H4 (cell line): ENCODE data around the gene VPS13D. TPM values are rescaled to one million over a fixed set of nuclear protein-coding genes. Genes with fewer than 3 reads are reported as not detected.
A peak's percentile ranks its signal among the peaks of the same experiment; 100 is the strongest.

ENCODE experiments used
- DNase-seq: peaks from one replicate; pipeline ENCODE4 v3.0.0-alpha.2; 2015; ENCODE audit warnings: low spot score
- total RNA-seq: library from RNA; depleted of rRNA; stranded (reverse); fragments of >200 nt; shearing (Covaris generic); gene quantifications from 2 replicates; pipeline ENCODE4 v1.2.3, GENCODE V29; 2014

VPS13D gene
- total RNA-seq, 1 experiment from 2014 or later, result 9.6 TPM

DNA sequence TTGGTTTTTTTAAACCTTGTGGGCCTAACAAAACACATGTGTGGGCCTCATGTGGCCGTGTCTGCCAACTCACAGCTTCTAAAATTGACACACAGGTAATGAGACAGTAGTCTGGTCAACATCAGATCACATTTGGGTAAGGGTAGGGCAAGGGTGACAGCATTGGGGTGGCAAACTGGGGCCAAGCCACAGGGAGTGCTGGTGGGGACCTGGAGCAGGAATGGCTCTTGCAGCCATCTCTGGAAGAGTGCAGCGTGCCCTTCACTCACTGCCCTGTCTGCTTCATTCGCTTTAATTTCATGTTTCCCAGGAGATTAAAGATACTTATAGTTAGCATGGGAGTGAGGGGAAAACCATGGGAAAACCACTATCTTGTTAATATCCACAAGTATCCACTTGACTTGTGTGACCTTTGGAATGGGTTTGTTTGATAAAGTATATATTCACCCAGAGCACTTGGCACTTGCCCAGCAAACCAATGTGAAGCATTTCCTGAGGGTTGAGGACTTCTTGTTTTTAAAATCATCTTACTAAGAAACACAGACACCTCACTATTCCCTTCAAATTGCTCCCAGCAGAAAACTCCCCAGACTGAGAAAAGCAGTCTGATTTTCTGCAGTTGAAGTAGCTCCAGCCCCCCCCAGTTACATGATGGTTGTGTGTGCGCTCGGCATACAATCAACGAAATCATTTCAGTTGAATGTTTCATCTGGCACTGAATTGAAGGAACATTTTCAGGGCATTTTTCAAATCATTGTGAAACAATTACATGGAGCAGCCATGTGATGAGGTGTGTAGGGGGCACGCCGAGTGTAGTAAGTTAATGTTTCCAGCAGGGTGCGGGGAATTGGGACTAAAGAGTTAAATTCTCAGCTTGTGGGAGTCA lies 175.7 kb downstream of the VPS13D start:
- DNase-seq, result peak; percentile 23

DNA sequence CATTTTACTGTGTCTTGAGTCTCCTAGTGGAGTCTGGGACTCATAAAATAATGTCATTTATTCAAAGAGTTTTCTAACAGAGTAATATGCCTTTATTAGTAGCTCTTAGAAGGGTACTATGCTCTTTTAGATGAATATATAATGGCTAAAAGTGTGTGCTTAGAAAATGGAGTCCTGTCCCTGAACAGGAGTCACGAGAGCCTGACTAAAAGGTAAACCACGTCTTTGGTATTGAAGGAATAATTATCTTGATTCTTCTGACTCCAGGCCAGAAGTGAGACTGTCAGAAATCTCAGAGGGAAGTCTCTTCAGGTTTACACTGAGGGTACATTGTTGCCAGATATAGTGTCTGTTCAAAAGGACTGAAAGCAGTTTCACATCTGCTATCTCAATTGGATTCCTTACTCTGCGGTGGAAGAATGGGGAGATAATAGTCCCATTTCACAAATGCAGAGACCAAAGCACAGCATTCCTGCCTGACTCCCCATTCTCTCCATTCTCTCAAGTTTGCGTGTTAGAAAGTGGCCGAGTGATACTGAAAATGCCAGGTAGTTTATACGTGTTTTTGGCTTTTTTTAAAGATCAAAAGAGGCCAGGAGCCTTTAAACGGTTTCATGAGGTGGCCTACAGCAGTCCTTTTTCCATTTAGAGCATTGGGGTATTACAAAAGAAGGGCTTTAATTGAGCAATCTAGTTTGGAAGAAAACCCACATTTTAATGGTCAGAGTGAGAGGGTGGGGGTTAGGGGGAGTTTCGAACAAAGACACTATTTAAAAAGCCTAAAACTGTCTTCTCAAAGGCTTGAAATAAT lies 176.6 kb downstream of the VPS13D start:
- DNase-seq, result peak; percentile 32

DNA sequence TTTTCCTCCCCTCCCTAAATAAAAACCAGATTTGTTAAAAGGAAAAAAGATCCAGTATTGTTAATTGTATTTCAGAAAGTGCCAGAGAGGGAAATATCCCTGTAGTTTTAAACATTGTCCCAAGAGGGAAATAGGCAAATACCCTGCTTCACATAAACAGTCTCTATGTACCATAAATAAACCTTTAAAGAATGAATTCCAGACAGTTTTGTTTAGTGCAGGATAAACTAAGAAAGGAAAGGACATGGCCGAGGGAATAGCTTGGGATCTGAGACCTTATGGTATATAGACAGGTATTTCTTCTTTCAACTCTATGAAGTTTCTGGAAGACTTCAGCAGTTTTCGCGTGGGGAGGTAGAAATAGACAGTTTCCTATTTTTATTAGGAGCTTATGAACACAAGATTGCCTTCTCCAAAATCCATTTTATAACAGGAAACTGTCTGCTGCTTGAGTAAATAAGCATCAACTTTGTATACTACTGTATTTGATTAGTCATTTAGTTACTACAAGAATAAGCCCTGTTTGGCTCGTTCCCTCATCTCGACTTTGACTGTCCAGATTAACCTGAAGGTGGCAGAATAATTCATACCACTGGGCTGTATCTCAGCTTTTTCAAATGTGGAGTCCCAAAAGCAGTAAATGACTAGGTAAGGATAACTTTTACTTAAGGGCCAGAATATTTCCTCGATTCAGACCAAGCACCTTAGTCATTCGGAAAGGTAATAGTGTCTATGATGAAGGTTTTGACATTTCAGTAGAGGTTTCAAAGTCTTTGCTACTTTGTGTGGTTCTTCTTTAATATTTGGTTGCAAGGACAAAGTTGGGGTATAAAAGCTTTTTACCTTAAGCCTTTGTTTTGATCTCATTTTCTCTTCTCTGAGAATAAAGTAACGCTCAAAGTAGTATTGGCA lies 177.5 kb downstream of the VPS13D start:
- peak; percentile 83 for DNase-seq

DNA sequence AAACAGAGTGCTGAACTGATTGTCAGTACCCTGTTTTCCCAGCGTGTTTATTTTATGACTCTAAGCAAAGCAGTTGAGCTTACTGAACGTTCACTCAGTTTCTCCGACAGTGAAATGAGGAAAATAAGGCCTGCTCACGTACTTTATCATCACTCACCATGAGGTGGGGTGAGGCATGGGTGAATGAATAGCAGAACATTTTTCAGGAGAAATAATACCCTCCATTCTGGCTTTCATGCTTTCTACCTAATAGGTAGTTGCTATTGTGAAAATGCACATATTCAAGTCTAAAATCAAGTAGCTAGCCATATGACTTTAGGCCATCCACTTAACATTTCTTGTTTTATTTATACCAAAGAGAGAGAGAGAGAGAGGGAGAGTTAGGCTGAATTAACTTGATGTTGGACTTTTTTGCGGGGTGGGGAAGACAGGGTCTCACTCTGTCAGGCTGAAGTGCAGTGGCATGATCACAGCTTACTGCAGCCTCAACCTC lies 178.2 kb downstream of the VPS13D start:
- DNase-seq, result no peak

DNA sequence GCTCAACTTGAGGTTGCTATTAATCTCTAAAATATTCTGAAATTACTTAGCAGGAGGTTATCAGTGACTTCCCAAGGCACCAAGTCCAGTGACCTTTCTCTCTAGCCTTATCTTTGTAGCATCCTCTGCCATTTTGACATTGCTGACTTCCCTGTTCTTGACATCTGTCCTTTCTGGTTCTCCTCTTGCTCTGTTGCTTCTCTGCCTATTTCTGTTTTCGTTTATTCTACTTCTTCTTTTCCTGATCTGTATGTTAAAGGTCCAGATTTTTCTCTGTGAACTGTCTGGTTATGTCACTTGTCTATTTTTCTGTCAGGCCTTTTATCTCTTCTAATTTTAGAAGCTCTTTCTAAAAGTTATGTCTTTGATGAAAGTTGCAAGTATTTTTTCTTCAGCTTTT lies 178.8 kb downstream of the VPS13D start:
- DNase-seq, result no peak

DNA sequence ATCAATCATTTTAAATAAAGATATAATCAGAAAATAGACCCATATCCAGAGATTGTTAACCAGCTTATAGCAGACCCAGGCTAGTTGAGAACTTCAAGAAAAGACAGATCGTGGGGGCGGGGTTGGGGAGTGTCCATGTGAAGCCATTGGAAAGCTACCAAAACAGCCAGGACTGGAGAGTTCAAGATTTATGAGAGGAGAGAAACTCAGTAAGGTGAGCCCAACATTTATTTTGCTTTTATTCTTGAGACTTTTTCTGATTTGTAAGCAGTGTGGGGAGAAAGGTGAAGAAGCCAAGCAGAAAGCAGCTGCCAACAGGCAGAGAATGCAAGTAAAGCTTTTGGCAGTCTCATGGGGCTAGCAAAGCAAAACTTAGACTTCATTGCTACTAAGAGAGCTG lies 179.9 kb downstream of the VPS13D start:
- DNase-seq, result no peak

DNA sequence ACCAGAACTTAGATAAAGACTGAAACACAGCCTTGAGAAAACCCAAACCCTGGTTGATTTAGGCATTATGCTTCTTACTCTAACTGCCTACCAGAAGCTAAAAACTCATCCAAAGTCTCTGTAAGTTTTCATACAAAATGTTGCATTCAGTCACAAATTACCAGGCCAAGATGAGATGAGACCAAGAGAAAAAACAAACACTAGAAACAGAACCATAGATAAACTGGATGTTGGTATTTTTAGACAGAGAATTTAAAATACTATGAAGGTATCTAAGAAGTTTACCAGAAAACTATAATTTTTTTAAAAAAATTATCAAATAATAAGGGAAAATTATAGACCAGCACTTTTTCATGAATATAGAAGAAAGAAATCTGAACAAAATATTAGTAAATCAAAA lies 180.5 kb downstream of the VPS13D start:
- no peak for DNase-seq

DNA sequence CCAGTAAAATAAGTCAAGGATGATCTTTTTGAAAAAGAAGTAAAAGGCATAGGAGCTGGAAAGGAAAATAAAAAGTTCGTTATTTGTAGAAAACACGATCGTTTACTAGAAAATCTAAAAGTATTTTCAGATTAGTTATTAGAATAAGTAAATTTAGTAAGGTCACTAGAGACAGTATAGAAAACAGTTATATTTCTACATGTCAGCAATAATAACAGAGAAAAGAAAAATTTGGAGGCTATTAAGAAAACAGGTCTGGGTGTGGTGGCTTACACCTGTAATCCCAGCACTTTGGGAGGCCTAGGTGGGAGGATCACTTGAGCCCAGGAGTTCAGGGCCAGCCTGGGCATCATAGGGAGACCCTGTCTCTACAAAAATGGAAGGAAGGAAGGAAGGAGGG lies 181.3 kb downstream of the VPS13D start:
- DNase-seq, result no peak

DNA sequence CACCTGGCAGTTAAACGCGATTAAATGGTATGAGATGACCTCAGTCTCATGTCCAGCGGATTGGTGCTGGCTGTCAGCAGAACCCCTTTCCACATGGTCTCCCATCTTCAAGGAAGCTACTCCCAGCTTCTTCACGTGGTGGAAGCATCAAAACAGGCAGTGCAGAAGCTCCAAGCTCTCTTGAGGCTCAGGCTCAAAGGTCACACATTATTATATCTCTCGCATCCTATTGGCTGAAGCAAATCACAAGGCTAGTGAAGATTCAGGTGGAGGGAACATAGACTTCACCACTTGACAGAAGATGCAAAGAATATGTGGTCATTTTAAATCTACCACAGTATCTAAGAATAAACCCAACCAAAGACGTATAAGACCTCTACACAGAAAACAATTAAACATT lies 181.9 kb downstream of the VPS13D start:
- no peak for DNase-seq

DNA sequence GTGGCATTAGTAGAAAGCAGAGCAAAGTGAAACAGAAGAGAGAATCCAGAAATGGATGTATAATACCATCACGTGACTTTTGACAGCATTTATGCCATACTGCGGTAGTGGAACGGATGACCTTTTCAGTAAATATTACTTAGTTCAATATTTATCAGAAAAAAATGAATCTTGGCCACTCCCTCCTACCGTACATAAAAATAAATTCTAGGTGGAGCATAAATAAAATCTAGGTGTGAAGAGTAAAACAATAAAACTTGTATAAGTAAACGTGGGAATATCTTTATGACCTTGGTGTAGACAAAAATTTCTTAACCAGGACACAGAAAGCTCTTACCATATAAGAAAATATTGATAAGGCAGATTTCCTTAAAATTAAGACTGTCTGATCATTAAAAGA lies 182.6 kb downstream of the VPS13D start:
- no peak for DNase-seq

DNA sequence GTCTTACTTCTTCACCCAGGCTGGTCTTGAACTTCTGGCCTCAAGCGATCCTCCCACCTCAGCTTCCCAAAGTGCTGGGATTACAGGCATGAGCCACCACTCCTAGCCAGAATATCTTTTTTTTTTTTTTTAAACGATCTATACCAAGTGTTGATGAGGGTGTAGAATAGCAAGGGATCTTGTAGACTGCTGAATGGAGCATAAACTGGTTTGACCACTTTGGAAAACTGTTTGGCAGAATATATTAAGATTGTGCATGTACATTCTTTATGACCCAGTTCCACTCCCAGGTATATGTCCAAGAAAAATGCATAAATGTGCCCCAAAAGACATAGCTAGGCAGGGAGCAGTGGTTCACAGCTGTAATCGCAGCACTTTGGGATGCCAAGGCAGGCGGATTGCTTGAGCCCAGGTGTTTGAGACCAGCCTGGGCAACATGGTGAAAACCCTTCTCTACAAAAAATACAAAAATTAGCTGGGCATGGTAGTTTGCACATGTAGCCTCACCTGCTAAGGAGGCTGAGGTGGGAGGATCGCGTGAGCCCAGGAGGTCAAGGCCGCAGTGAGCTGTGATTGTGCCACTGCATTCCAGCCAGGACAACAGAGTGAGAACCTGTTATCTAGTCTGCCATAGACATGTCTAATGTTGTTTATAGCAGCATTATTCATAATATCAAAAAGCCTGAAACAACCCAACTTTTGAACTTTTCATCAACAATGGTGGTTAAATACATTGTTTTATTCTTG lies 184.0 kb downstream of the VPS13D start:
- DNase-seq, result no peak

DNA sequence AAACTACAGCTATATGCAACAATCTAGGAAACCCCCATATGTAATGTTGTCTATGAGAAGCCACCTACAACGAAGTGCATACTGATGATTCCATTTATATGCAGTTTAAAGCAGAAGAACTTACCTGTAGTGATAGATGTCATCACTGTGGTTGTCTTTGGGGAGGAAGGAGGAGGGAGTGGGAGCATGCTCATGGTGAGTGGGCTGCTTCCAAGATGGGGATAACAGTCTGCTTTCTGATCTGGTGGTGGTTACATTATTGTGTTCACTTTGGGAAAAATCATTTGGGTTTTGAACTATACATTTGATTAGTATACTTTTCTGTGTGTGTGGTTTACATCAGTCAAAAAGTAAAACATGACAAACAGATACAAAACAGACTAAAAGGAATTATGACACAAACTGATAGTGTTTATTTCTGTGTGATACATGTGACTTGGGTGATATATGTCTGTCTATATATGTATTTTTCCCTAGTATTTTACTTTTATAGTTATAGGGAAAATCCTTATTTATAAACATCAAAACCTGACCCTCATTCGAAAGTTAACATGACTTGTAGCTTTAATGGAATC lies 184.7 kb downstream of the VPS13D start:
- no peak for DNase-seq

DNA sequence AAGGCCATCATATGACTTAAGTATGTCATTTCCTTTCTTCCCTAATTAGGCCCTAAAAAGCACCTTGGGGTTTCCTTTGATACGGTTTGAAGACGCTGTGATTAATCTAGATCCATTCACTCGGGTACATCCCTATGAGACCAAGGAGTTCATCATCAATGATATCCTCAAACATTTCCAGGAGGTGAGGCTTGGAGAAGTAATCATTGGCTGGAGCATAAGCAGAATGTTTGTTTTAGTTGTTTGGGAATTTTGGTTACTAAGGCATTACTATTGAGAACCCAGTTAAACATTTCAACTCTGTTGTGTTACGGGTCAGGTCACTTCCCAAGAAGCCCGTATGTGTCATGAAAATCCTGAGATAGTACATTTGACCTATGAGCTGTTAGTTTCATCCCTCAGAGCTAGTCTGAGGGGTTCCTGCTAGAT lies 185.2 kb downstream of the VPS13D start:
- no peak for DNase-seq

DNA sequence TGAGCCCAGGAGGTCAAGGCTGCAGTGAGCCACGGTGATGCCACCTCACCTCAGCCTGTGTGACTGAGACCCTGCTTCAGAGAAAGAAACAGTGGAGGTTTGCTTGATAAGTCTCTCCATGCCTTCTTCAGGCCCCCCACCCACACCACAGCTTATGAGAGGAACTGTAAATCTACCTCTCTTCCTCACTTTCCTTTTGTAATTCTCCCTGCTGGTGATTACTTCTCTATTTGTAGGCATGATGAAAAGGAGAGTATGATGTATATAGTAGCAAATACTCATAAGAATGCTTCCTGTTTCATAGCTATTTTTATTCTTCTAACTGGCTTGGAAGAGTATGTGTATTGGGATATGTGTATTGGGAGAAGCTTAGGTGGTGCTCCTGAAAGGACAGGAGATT lies 186.3 kb downstream of the VPS13D start:
- DNase-seq, result no peak

DNA sequence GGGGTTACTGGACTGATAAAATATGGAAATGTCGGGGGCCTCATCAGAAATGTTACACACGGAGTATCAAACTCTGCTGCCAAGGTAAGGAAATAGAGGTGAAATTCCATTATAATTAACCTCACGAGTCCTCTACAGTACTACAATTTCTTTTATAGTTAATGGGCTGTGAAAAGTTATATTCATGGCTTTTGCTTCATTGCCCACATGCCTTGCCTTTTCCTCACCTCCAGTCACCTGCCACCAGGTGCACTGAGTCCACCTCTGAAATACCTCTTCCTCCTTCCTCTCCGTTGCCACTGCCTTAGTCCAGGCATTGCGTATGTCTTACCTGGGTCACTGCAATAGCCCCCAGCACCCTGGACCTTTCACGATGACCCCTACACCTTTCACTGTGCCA lies 186.9 kb downstream of the VPS13D start:
- no peak for DNase-seq

DNA sequence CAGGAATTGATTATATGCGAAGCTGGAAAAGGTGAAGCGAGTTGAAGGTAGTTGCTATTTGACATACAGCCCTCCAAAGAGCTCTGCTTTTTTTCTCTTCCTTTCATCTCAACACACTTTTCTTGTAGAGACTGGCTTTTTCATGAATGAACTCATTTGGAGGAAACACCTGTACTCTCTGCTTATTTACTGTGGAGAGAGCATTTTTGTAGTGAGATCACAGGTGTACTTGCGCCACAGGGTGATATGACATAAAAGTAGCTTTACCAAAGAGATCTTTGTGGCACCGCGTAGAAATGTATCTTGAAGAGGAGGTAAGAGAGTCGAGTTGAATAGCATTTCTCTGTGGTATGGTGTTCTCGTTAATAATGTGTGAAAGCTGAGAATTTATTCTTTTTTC lies 187.6 kb downstream of the VPS13D start:
- no peak for DNase-seq

DNA sequence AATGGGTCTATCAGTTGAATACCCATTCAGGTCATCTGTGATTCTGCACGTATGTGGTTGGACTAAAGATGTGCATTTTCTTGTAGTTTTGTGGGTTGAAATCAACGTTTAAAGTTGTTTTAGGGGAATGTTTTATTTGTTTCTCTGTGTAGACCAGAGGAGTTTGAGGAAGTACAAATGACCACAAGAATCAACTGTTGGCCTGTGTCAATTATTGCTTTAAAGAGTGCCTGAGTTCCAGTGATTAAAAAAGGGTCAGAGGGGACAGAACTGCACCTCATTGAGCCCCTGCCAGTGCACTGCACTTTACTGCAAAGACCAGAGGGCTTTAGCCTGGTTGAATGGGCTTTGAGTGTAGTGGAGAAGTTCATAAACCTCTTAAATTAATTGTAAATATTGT lies 190.3 kb downstream of the VPS13D start:
- DNase-seq, result no peak

DNA sequence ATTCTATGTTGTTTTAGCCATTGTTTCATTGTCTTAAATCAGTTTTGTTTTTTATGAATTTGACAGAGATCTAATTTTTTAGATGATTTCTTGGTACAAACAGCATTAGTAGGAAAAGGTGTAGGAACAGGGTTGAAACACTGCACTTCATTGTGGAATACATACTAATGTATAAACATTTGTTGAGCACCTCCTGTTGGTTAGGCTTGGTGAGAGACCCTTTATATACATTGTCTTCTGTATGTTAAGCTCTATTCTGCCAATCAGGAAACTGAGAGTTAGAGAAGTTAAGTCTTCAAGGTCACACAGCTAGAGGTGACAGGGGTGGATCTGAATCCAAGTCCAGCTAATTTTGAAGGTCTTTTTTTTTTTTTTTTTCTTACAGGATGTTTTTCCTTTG lies 192.7 kb downstream of the VPS13D start:
- DNase-seq, result no peak

DNA sequence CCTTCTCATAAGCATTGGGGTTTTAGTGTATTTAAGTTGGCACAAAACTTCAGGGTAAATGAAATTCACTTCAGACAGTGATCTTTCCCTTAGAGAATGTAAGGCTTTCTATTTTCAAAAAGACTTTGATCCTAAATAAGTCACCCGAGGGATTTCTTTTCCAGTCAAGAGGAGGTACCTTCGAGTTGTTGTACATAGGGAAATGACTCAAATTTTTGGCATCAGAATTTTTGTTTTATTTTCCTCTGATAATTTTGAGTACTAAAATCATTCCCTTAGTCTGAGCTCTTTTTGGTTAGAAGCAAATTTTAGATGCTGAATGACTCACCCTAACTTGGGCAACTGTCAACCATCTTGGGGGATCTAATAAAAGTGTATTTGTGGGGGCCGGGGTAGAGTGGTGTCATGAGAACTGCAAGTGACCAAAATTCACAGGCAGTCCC lies 194.3 kb downstream of the VPS13D start:
- no peak for DNase-seq

DNA sequence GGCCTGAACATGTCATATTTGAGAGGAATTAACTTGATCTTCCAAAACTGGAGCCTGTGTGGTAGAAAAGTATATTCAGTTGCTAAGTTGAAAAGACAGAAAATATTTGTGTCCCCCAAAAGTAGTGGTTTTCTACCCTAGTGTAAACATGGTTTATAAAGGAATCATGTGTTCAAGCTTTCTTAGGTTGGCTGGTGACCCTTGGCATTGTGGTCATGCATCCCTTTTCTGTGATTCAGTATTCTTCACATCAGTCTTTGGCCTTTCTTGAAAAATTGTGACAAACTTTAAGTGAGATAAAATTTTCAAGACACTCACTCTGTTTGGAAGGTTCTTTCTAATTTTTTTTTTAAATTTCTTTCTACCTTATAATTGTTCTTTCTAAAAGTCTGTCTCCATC lies 195.0 kb downstream of the VPS13D start:
- DNase-seq, result no peak

DNA sequence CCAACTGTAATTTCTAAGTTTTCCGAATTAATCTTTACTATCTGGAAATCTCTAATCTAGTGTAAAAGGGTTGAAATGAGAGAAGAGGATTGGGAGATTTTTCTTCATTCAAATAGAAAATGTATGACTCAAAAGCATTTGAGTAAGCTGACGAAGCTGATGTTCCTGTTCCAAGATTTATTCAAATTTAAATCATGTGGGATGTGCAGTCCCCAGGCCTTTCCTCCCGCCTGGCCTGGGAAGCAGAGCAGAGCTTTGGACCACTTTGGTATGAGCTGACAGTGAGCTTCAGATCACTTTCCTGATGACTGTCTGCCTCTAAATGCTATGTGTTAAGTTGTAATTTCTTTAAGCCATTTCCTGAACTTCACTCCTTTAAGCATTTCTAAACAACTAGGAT lies 196.2 kb downstream of the VPS13D start:
- DNase-seq, result no peak
